ENCODE data around the gene DNHD1. TPM values are rescaled to one million over a fixed set of nuclear protein-coding genes. Genes with fewer than 3 reads are reported as not detected.

The DNHD1 gene
- total and polyA plus RNA-seq, 2 experiments from 2014 or later = 3.6 to 9.6 TPM

DNA sequence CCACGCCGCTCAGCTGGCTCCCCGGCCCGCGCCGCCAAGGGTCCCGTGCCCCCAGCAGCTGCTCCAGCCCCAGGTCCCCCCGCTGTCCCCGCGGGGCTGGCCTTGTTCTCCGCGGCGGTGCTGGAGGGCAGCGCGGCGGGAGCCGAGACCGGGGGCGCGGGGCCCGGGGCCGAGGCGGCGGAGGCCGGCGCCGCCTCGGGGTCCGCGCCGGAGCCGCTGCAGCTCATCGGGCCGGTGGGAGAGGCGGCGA, 114.8 kb downstream of the DNHD1 start:
- Histone ChIP-seq H3K9me2 (ENCODE audit: insufficient read depth) (no peaks in the 10 kb centered on the region), H4K20me1 (replicated peaks; ENCODE audit: insufficient read depth) (no peaks in the 10 kb centered on the region; the same call in 1 of the 2 replicates), H3K27ac (ENCODE audit: low read depth) (no peak overlapping the region), H3K79me2 (replicated peaks; ENCODE audit: insufficient read depth) (peaks cover 23% of the 10 kb centered on the region), H3K4me3 (peak overlapping the region; percentile 80), H3K4me2 (peak overlapping the region; percentile 92), H3K27me3 (ENCODE audit: insufficient read depth) (no peaks in the 10 kb centered on the region), H2AFZ (no peak overlapping the region), H3K36me3 (ENCODE audit: insufficient read depth) (peaks cover 35% of the 10 kb centered on the region), H3K4me1 (ENCODE audit: insufficient read depth) (peaks cover 19% of the 10 kb centered on the region), H3F3A (replicated peaks; ENCODE audit: low read depth) (peaks cover 10% of the 10 kb centered on the region; the same call in 1 of the 2 replicates)
- H3K4me1 Mint-ChIP-seq = peaks cover 10% of the 10 kb centered on the region
- TF ChIP-seq, protein P1, sequence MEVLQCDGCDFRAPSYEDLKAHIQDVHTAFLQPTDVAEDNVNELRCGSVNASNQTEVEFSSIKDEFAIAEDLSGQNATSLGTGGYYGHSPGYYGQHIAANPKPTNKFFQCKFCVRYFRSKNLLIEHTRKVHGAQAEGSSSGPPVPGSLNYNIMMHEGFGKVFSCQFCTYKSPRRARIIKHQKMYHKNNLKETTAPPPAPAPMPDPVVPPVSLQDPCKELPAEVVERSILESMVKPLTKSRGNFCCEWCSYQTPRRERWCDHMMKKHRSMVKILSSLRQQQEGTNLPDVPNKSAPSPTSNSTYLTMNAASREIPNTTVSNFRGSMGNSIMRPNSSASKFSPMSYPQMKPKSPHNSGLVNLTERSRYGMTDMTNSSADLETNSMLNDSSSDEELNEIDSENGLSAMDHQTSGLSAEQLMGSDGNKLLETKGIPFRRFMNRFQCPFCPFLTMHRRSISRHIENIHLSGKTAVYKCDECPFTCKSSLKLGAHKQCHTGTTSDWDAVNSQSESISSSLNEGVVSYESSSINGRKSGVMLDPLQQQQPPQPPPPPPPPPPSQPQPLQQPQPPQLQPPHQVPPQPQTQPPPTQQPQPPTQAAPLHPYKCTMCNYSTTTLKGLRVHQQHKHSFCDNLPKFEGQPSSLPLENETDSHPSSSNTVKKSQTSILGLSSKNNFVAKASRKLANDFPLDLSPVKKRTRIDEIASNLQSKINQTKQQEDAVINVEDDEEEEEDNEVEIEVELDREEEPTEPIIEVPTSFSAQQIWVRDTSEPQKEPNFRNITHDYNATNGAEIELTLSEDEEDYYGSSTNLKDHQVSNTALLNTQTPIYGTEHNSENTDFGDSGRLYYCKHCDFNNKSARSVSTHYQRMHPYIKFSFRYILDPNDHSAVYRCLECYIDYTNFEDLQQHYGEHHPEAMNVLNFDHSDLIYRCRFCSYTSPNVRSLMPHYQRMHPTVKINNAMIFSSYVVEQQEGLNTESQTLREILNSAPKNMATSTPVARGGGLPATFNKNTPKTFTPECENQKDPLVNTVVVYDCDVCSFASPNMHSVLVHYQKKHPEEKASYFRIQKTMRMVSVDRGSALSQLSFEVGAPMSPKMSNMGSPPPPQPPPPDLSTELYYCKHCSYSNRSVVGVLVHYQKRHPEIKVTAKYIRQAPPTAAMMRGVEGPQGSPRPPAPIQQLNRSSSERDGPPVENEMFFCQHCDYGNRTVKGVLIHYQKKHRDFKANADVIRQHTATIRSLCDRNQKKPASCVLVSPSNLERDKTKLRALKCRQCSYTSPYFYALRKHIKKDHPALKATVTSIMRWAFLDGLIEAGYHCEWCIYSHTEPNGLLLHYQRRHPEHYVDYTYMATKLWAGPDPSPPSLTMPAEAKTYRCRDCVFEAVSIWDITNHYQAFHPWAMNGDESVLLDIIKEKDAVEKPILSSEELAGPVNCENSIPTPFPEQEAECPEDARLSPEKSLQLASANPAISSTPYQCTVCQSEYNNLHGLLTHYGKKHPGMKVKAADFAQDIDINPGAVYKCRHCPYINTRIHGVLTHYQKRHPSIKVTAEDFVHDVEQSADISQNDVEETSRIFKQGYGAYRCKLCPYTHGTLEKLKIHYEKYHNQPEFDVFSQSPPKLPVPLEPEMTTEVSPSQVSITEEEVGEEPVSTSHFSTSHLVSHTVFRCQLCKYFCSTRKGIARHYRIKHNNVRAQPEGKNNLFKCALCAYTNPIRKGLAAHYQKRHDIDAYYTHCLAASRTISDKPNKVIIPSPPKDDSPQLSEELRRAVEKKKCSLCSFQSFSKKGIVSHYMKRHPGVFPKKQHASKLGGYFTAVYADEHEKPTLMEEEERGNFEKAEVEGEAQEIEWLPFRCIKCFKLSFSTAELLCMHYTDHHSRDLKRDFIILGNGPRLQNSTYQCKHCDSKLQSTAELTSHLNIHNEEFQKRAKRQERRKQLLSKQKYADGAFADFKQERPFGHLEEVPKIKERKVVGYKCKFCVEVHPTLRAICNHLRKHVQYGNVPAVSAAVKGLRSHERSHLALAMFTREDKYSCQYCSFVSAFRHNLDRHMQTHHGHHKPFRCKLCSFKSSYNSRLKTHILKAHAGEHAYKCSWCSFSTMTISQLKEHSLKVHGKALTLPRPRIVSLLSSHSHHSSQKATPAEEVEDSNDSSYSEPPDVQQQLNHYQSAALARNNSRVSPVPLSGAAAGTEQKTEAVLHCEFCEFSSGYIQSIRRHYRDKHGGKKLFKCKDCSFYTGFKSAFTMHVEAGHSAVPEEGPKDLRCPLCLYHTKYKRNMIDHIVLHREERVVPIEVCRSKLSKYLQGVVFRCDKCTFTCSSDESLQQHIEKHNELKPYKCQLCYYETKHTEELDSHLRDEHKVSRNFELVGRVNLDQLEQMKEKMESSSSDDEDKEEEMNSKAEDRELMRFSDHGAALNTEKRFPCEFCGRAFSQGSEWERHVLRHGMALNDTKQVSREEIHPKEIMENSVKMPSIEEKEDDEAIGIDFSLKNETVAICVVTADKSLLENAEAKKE (CRISPR knock-in tag; IDR thresholded peaks at IDR 0.05) = no peak
- TF ChIP-seq EZH2 (IDR thresholded peaks at IDR 0.05; ENCODE audit: low read depth, unreplicated experiment) = no peak
- no peak for TF ChIP-seq POLR2AphosphoS5 (IDR thresholded peaks at IDR 0.05; ENCODE audit: low read depth)
- H3K27ac Mint-ChIP-seq = no peak overlapping the region
- H3K9me3 Mint-ChIP-seq = no peaks in the 10 kb centered on the region
- no peak for DNase-seq (ENCODE audit: low spot score)
- H3K27me3 Mint-ChIP-seq (ENCODE audit: insufficient read depth, low read depth, poor library complexity) = peaks cover 20% of the 10 kb centered on the region
- no peak for ATAC-seq
- H3K36me3 Mint-ChIP-seq (ENCODE audit: low read depth) = peaks cover 46% of the 10 kb centered on the region
- H3K4me3 Mint-ChIP-seq = peak overlapping the region; percentile 87; the same call in 1 of the 3 replicates

DNA sequence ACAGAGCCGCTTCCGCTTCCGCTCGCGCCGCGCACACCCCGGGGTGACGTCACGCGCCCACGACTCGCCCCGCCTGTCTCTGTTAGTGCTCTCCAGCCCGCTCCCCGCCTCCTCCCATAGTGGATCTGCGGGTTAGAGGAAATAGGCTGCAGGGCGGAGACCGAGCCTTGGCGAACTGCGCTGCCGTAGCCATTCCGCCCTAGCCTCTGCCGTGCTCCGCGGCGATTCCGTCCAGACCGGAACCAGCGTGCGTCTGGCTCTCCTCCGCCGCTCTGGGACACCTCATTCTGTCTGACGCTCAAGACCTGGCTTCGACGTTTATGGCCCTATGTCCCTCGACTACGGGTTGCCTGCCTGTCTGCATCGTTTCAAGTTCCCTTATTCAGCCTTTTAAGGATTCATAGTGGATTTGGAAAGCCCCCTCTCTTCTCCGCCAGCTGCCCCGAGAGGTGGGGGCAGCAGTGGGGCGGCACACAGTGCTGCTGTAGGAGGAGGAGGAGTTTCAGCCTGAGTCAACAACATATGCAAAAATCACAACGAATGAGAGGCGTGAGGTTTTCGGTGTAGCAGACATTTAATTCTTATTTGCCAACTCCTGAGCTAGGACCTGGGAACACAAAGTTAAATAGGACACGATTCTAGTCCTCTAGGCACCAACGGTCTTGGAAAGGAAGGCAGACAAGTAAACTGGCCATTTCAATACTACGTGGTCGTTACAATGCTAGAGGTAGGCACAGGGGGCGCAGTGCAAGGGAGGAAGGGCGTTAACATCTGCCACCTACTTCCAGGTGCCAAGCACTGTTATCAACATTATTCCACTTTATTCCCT, 115.3 kb downstream of the DNHD1 start, which contains the start of gene TAF10:
TSS of gene TAF10 (minus strand) at position 4 of the 829 bp plus-strand sequence. CDS start 27 bp downstream, outside the sequence.
- H3K27me3 ChIP-seq (ENCODE audit: insufficient read depth) = no peaks in the 10 kb centered on the region
- H4K20me1 ChIP-seq (replicated peaks; ENCODE audit: insufficient read depth) = no peaks in the 10 kb centered on the region; the same call in 1 of the 2 replicates
- Mint-ChIP-seq H3K27me3 (ENCODE audit: insufficient read depth, low read depth, poor library complexity) (peaks cover 20% of the 10 kb centered on the region), H3K4me3 (peak within 1 kb of the TSS; percentile 87; the same call in 2 of the 3 replicates), H3K36me3 (ENCODE audit: low read depth) (peaks cover 45% of the 10 kb centered on the region), H3K4me1 (peaks cover 8% of the 10 kb centered on the region), H3K9me3 (no peaks in the 10 kb centered on the region), H3K27ac (peak within 1 kb of the TSS; percentile 73)
- peak within 1 kb of the TSS; percentile 92 for H3K4me2 ChIP-seq
- peaks cover 35% of the 10 kb centered on the region for H3K36me3 ChIP-seq (ENCODE audit: insufficient read depth)
- H3K4me1 ChIP-seq (ENCODE audit: insufficient read depth) = peaks cover 17% of the 10 kb centered on the region
- H3K9me2 ChIP-seq (ENCODE audit: insufficient read depth) = no peaks in the 10 kb centered on the region
- peaks cover 10% of the 10 kb centered on the region; the same call in 1 of the 2 replicates for H3F3A ChIP-seq (replicated peaks; ENCODE audit: low read depth)
- H3K4me3 ChIP-seq = peak within 1 kb of the TSS; percentile 80
- H3K79me2 ChIP-seq (replicated peaks; ENCODE audit: insufficient read depth) = peaks cover 21% of the 10 kb centered on the region
- peak; percentile 87 for ATAC-seq
- DNase-seq (ENCODE audit: low spot score) = peak; percentile 96
- H3K27ac ChIP-seq (ENCODE audit: low read depth) = peak within 1 kb of the TSS; percentile 99
- peak within 1 kb of the TSS; percentile 83; the same call in 1 of the 2 replicates for H2AFZ ChIP-seq
- no peak for TF ChIP-seq EZH2phosphoT487 (IDR thresholded peaks at IDR 0.05; ENCODE audit: unreplicated experiment)
- TF ChIP-seq, protein P2, sequence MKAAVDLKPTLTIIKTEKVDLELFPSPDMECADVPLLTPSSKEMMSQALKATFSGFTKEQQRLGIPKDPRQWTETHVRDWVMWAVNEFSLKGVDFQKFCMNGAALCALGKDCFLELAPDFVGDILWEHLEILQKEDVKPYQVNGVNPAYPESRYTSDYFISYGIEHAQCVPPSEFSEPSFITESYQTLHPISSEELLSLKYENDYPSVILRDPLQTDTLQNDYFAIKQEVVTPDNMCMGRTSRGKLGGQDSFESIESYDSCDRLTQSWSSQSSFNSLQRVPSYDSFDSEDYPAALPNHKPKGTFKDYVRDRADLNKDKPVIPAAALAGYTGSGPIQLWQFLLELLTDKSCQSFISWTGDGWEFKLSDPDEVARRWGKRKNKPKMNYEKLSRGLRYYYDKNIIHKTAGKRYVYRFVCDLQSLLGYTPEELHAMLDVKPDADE (IDR thresholded peaks at IDR 0.05) = peak; percentile 60; the same call in 1 of the 2 replicates
- peak; percentile 97 for TF ChIP-seq CREB1 (CRISPR knock-in tag; IDR thresholded peaks at IDR 0.05; ENCODE audit: low read depth)
- TF ChIP-seq NANOG (IDR thresholded peaks at IDR 0.05; ENCODE audit: borderline replicate concordance) = no peak
- TF ChIP-seq ZNF331 (CRISPR knock-in tag; IDR thresholded peaks at IDR 0.05; ENCODE audit: low read depth) = no peak
